HepG2 (cell line): ENCODE measurements around the gene COG8. TPM values are rescaled to one million over a fixed set of nuclear protein-coding genes. Genes with fewer than 3 reads are reported as not detected.

Experiments
- BCL3 ChIP-seq: sonication (generic); formaldehyde crosslinking; IDR thresholded peaks from 2 replicates; pipeline ENCODE4 v1.5.1; 2020; ENCODE audit warnings: mild to moderate bottlenecking, missing genetic modification reagents, moderate library complexity
- EP300 ChIP-seq, 3 experiments: sonication (generic) in 1 of 3; formaldehyde crosslinking in 1 of 3; IDR thresholded peaks; 2 replicates each; pipeline versions ENCODE4 v1.5.1 to v1.6.1; 2011 to 2020; ENCODE audit warnings: low read depth in 2 of 3, low read length in 2 of 3, borderline replicate concordance in 1 of 3, improper control_type of control experiment in 1 of 3, mild to moderate bottlenecking in 1 of 3, missing genetic modification reagents in 1 of 3, moderate library complexity in 1 of 3
- FOXC1 ChIP-seq: sonication (generic); formaldehyde crosslinking; IDR thresholded peaks from 2 replicates; pipeline ENCODE4 v1.8.0; 2022; ENCODE audit warnings: mild to moderate bottlenecking, missing genetic modification reagents, borderline replicate concordance
- KAT7 ChIP-seq: IDR thresholded peaks from 2 replicates; pipeline ENCODE4 v1.6.1; 2018; ENCODE audit warnings: borderline replicate concordance, missing compliant biosample characterization
- LRRFIP1 ChIP-seq: sonication (generic); formaldehyde crosslinking; conservative IDR thresholded peaks from 2 replicates; pipeline ENCODE4 v1.4.0; 2020; ENCODE audit warnings: missing genetic modification reagents
- NCOA2 ChIP-seq: sonication (generic); formaldehyde crosslinking; IDR thresholded peaks from 2 replicates; pipeline ENCODE4 v1.8.0; 2022; ENCODE audit warnings: inconsistent platforms
- NFATC3 ChIP-seq: sonication (generic); formaldehyde crosslinking; IDR thresholded peaks from 2 replicates; pipeline ENCODE4 v1.5.1; 2020; ENCODE audit warnings: mild to moderate bottlenecking, missing genetic modification reagents
- NR2C2 ChIP-seq: sonication (generic); formaldehyde crosslinking; IDR thresholded peaks from 2 replicates; pipeline ENCODE4 v1.4.0; 2020; ENCODE audit warnings: missing genetic modification reagents, mild to moderate bottlenecking, moderate library complexity, borderline replicate concordance
- NR3C1 ChIP-seq: sonication (generic); formaldehyde crosslinking; IDR thresholded peaks from 2 replicates; pipeline ENCODE4 v1.4.0; 2020; ENCODE audit warnings: missing genetic modification reagents
- SNAI1 ChIP-seq: sonication (generic); formaldehyde crosslinking; IDR thresholded peaks from 2 replicates; pipeline ENCODE4 v1.5.0; 2020; ENCODE audit warnings: mild to moderate bottlenecking, missing genetic modification reagents, borderline replicate concordance
- TFE3 ChIP-seq: IDR thresholded peaks from 2 replicates; pipeline ENCODE4 v1.6.1; 2016
- TSC22D2 ChIP-seq: sonication (generic); formaldehyde crosslinking; IDR thresholded peaks from 2 replicates; pipeline ENCODE4 v1.5.1; 2020; ENCODE audit warnings: missing genetic modification reagents, mild to moderate bottlenecking, borderline replicate concordance
- ZBTB2 ChIP-seq: sonication (generic); formaldehyde crosslinking; IDR thresholded peaks from 2 replicates; pipeline ENCODE4 v1.8.0; 2022; ENCODE audit warnings: low read depth, missing genetic modification reagents
- ZNF280B ChIP-seq: sonication (generic); formaldehyde crosslinking; IDR thresholded peaks from 2 replicates; pipeline ENCODE4 v1.5.0; 2020; ENCODE audit warnings: missing genetic modification reagents, mild to moderate bottlenecking, borderline replicate concordance
- ZNF513 ChIP-seq: sonication (generic); formaldehyde crosslinking; conservative IDR thresholded peaks from 2 replicates; pipeline ENCODE4 v1.5.0; 2020; ENCODE audit warnings: missing genetic modification reagents
- ZNF891 ChIP-seq: sonication (generic); formaldehyde crosslinking; IDR thresholded peaks from 2 replicates; pipeline ENCODE4 v1.5.0; 2020; ENCODE audit warnings: mild to moderate bottlenecking, missing genetic modification reagents
- polyA plus RNA-seq, 8 experiments: library from polyadenylated mRNA; depleted of rRNA in 3 of 8; stranded (reverse) in 7 of 8; unstranded in 1 of 8; fragments of >200 nt; fragmentation: Illumina TruSeq in 4 of 8; extraction: Trizol in 4 of 8; gene quantifications; 2 replicates each; pipeline versions ENCODE4 v1.2.1 to v1.2.3, GENCODE V29; 2011 to 2016; ENCODE audit warnings: low read depth in 4 of 8, missing spikeins in 1 of 8, mixed read lengths in 1 of 8; ENCODE audit not compliant: insufficient read depth in 1 of 8
- total RNA-seq, 5 experiments: library from RNA; depleted of rRNA; stranded (reverse); fragments of >200 nt; fragmentation: Illumina TruSeq; extraction: Trizol; gene quantifications; 2 replicates each; pipeline ENCODE4 v1.2.3, GENCODE V29; 2016; ENCODE audit warnings: low read depth in 1 of 5

The COG8 gene
- total and polyA plus RNA-seq, 2 of the 13 experiments (the other 11 are each of a cell fraction or from before 2014, with no cell fraction given): 45.5 to 52.1 TPM

GRCh38 chr16:69330286-69331109 is 8.9 kb downstream of the COG8 start, which contains the start of gene PDF (continued):
- TF ChIP-seq ZNF513 (CRISPR knock-in tag) (peak; percentile 89; the same call in 1 of the 2 replicates), FOXC1 (CRISPR knock-in tag) (peak; percentile 89; the same call in 1 of the 2 replicates), TSC22D2 (CRISPR knock-in tag) (0 out of 2 replicates have a peak, but pooled peaks have one; percentile 89), NR3C1 (CRISPR knock-in tag) (no peak), BCL3 (CRISPR knock-in tag) (peak; percentile 73), ZNF891 (CRISPR knock-in tag) (no peak; the same call in 1 of the 2 replicates), LRRFIP1 (CRISPR knock-in tag) (no peak), ZNF280B (CRISPR knock-in tag) (no peak; the same call in 1 of the 2 replicates), NR2C2 (CRISPR knock-in tag) (peak; percentile 90), ZBTB2 (CRISPR knock-in tag) (peak; percentile 90), TFE3 (peak; percentile 60), EP300 (IDR thresholded peaks at IDR 0.05; ENCODE audit: low read depth in 2 of 2, low read length in 2 of 2) (0 out of 4 replicates have a peak, but pooled peaks of 1 of the 2 experiments have one; percentile 35), EP300 (CRISPR knock-in tag; IDR thresholded peaks at IDR 0.05; ENCODE audit: borderline replicate concordance) (peak; percentile 34; the same call in 1 of the 2 replicates), NCOA2 (CRISPR knock-in tag) (peak; percentile 38; the same call in 1 of the 2 replicates), KAT7 (CRISPR knock-in tag) (peak; percentile 94; the same call in 1 of the 2 replicates), SNAI1 (0 out of 2 replicates have a peak, but pooled peaks have one; percentile 57), NFATC3 (CRISPR knock-in tag) (peak; percentile 48; the same call in 1 of the 2 replicates)
